DND-41 (cell line): ENCODE data around the gene MINPP1.
A peak's percentile ranks its signal among the peaks of the same experiment; 100 is the strongest.
"Not testable (repeated sequence)": the region's sequence is repeated elsewhere in the genome, so short reads cannot be mapped to it uniquely, and the experiment has no call there.

Experiments
- ATAC-seq: fragments of 200-7000 bp; cut with Tn5 transposase; 3 replicates; pipeline ENCODE4 v1.9.1; 2021; ENCODE audit warnings: low read depth; ENCODE audit not compliant: insufficient read depth
- DNase-seq: peaks from one replicate; pipeline ENCODE4 v3.0.0-alpha.2; 2020
- H2AFZ ChIP-seq: 2 replicates; pipeline ENCODE4 v1.6.0; 2012; ENCODE audit warnings: low read depth, low read length
- H3K27ac ChIP-seq: 2 replicates; pipeline ENCODE4 v1.5.1; 2012; ENCODE audit warnings: low read length, inconsistent platforms
- H3K27me3 ChIP-seq: fragments of 200-600 bp; sonication (generic); 2 replicates; pipeline ENCODE4 v1.6.0; 2012; ENCODE audit warnings: low read length, mild to moderate bottlenecking, inconsistent platforms; ENCODE audit not compliant: insufficient read depth, poor library complexity
- H3K36me3 ChIP-seq: 2 replicates; pipeline ENCODE4 v1.5.1; 2012; ENCODE audit warnings: low read length, inconsistent platforms; ENCODE audit not compliant: insufficient read depth
- H3K4me1 ChIP-seq: 2 replicates; pipeline ENCODE4 v1.5.1; 2012; ENCODE audit warnings: mild to moderate bottlenecking, low read length; ENCODE audit not compliant: insufficient read depth
- H3K4me2 ChIP-seq: 2 replicates; pipeline ENCODE4 v1.6.0; 2012; ENCODE audit warnings: mild to moderate bottlenecking, moderate library complexity, low read length, inconsistent platforms; ENCODE audit not compliant: insufficient read depth
- H3K4me3 ChIP-seq, 2 experiments: fragments of 200-600 bp in 1 of 2; shearing (Covaris generic) in 1 of 2; 2 replicates each; pipeline ENCODE4 v1.5.1; 2012 to 2016; ENCODE audit warnings: inconsistent platforms in 2 of 2, low read length in 2 of 2, mild to moderate bottlenecking in 2 of 2, low read depth in 1 of 2, moderate library complexity in 1 of 2
- H3K79me2 ChIP-seq: 2 replicates; pipeline ENCODE4 v1.6.0; 2012; ENCODE audit warnings: low read length, inconsistent platforms; ENCODE audit not compliant: insufficient read depth
- H3K9ac ChIP-seq: 2 replicates; pipeline ENCODE4 v1.6.0; 2012; ENCODE audit warnings: low read depth, mild to moderate bottlenecking, inconsistent platforms, low read length, moderate library complexity
- H3K9me3 ChIP-seq: 2 replicates; pipeline ENCODE4 v1.5.1; 2012; ENCODE audit warnings: low read length, moderate library complexity, mild to moderate bottlenecking, inconsistent platforms; ENCODE audit not compliant: insufficient read depth, severe bottlenecking
- H4K20me1 ChIP-seq: 2 replicates; pipeline ENCODE4 v1.6.0; 2012; ENCODE audit warnings: low read length; ENCODE audit not compliant: insufficient read depth
- CTCF ChIP-seq: IDR thresholded peaks from 2 replicates; pipeline ENCODE4 v1.5.1; 2012; ENCODE audit warnings: borderline replicate concordance, low read length, moderate library complexity, mild to moderate bottlenecking; ENCODE audit not compliant: poor library complexity, severe bottlenecking; ENCODE audit errors: extremely low read depth
- EZH2 ChIP-seq: IDR thresholded peaks from 3 replicates; pipeline ENCODE4 v1.6.1; 2012; ENCODE audit warnings: borderline replicate concordance, low read depth, mild to moderate bottlenecking, moderate library complexity, low read length, inconsistent platforms; ENCODE audit not compliant: severe bottlenecking

MINPP1 gene

GRCh38 chr10:87504640-87505365, at the start of gene MINPP1:
TSS of gene MINPP1 (plus strand) at chr10:87504893. CDS start at chr10:87504916, 23 bp downstream.
- H3K4me2 ChIP-seq, result peak within 1 kb of the TSS; percentile 68
- peak; percentile 89 for ATAC-seq
- no peak for TF ChIP-seq CTCF
- no peak for TF ChIP-seq EZH2
- H3K4me3 ChIP-seq, result peak within 1 kb of the TSS; percentile 37 to 73; a peak in 3 of 4 replicates
- no peaks in the 10 kb centered on the region for H3K9me3 ChIP-seq
- no peaks in the 10 kb centered on the region for H3K79me2 ChIP-seq
- peaks cover 28% of the 10 kb centered on the region for H3K4me1 ChIP-seq
- H4K20me1 ChIP-seq, result no peaks in the 10 kb centered on the region
- no peaks in the 10 kb centered on the region for H3K36me3 ChIP-seq
- peaks cover 26% of the 10 kb centered on the region for H3K27me3 ChIP-seq
- peak within 1 kb of the TSS; percentile 69 for H2AFZ ChIP-seq
- peak; percentile 65 for DNase-seq
- no peak within 1 kb of the TSS; the same call in 1 of the 2 replicates for H3K27ac ChIP-seq
- peak within 1 kb of the TSS; percentile 63 for H3K9ac ChIP-seq

GRCh38 chr10:87456586-87457220, 48.0 kb upstream of the MINPP1 start:
- H3K4me1 ChIP-seq, H3K9me3 ChIP-seq, H3K27me3 ChIP-seq, H4K20me1 ChIP-seq, H3K4me3 ChIP-seq, DNase-seq, H3K36me3 ChIP-seq, H3K9ac ChIP-seq, H2AFZ ChIP-seq, H3K27ac ChIP-seq, H3K4me2 ChIP-seq, H3K79me2 ChIP-seq: not testable (repeated sequence)
- ATAC-seq, result peak; percentile 48; the same call in 1 of the 3 replicates

GRCh38 chr10:87461751-87462150, 42.9 kb upstream of the MINPP1 start:
- not testable (repeated sequence) for H3K79me2 ChIP-seq, H3K9ac ChIP-seq, H3K4me2 ChIP-seq, H3K4me1 ChIP-seq, H3K4me3 ChIP-seq, H3K9me3 ChIP-seq, H3K27ac ChIP-seq, H2AFZ ChIP-seq, DNase-seq, ATAC-seq, H3K36me3 ChIP-seq, H4K20me1 ChIP-seq, H3K27me3 ChIP-seq

- H2AFZ ChIP-seq, ATAC-seq, H3K9ac ChIP-seq, H3K27ac ChIP-seq, H3K4me1 ChIP-seq, H3K4me2 ChIP-seq, DNase-seq, H3K9me3 ChIP-seq, H3K4me3 ChIP-seq, H3K36me3 ChIP-seq, H4K20me1 ChIP-seq, H3K27me3 ChIP-seq, H3K79me2 ChIP-seq: not testable (repeated sequence)
Measured at GRCh38 chr10:87466849-87467248, 37.8 kb upstream of the MINPP1 start.

- not testable (repeated sequence) for H2AFZ ChIP-seq, H3K9me3 ChIP-seq, H3K27me3 ChIP-seq, H3K9ac ChIP-seq, ATAC-seq, H3K4me2 ChIP-seq, H3K4me3 ChIP-seq, H3K36me3 ChIP-seq, H3K27ac ChIP-seq, H3K4me1 ChIP-seq, DNase-seq, H4K20me1 ChIP-seq, H3K79me2 ChIP-seq
Measured at GRCh38 chr10:87488733-87489132, 16.0 kb upstream of the MINPP1 start.

- not testable (repeated sequence) for H3K36me3 ChIP-seq, H3K27me3 ChIP-seq, H3K9ac ChIP-seq, H4K20me1 ChIP-seq, H3K4me1 ChIP-seq, H3K9me3 ChIP-seq, H3K4me2 ChIP-seq, H3K27ac ChIP-seq, H3K79me2 ChIP-seq, DNase-seq, ATAC-seq, H2AFZ ChIP-seq, H3K4me3 ChIP-seq
Measured at GRCh38 chr10:87490285-87490684, 14.4 kb upstream of the MINPP1 start.

GRCh38 chr10:87492450-87492849, 12.2 kb upstream of the MINPP1 start:
- not testable (repeated sequence) for H3K4me2 ChIP-seq, DNase-seq, H3K27ac ChIP-seq, H2AFZ ChIP-seq, H4K20me1 ChIP-seq, H3K36me3 ChIP-seq, H3K79me2 ChIP-seq, H3K27me3 ChIP-seq, H3K4me1 ChIP-seq, ATAC-seq, H3K4me3 ChIP-seq, H3K9me3 ChIP-seq, H3K9ac ChIP-seq
